ENCODE data around the gene AASDH. TPM values are rescaled to one million over a fixed set of nuclear protein-coding genes. Genes with fewer than 3 reads are reported as not detected.

Gene AASDH
- polyA plus RNA-seq, 2 of the 4 experiments (the other 2 are of a cell fraction) = 4.8 to 12.2 TPM

DNA sequence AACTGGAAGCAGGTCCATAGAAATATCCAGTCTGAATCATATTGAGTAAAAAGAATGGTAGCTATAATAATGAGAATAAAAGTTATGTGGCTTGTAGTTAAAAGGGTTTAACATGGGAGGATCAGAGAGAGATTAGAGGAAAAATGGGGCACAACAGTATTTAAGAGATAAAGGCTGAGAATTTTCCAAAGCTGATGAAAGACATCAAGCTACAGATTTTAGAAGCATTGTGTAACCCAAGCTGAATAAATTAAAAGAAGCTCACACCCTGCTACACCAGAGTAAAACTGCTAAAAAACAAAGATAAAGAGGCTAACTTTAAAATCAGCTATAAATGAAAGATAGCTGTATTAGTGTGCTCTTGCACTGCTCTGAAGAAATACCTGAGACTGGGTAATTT is 94.2 kb downstream of the AASDH start:
- FAIRE-seq (no peak), DNase-seq (ENCODE audit: low read depth in 1 of 2, low spot score in 1 of 2) (no peak), ATAC-seq (no peak)
- ChIA-PET POLR2A (no interaction called here), CTCF (no interaction called here)
- TF ChIP-seq RAD21 (conservative IDR thresholded peaks at IDR 0.05 in 1 of 2, IDR thresholded peaks at IDR 0.05 in 1 of 2) (no peak), GATA3 (IDR thresholded peaks at IDR 0.05; ENCODE audit: borderline replicate concordance) (no peak), ZC3H11A (IDR thresholded peaks at IDR 0.05) (no peak), BHLHE40 (IDR thresholded peaks at IDR 0.05; ENCODE audit: low read depth, low read length) (no peak), CBX8 (IDR thresholded peaks at IDR 0.05) (no peak), RARB (CRISPR knock-in tag; IDR thresholded peaks at IDR 0.05) (no peak), EHF (CRISPR knock-in tag; IDR thresholded peaks at IDR 0.05) (no peak), POLR2AphosphoS2 (conservative IDR thresholded peaks at IDR 0.05; ENCODE audit: low read length) (no peak), NR3C1 (IDR thresholded peaks at IDR 0.05) (no peak), ZNF302 (CRISPR knock-in tag; IDR thresholded peaks at IDR 0.05) (no peak), KDM1A (IDR thresholded peaks at IDR 0.05; ENCODE audit: low read depth) (no peak), NFE2L2 (conservative IDR thresholded peaks at IDR 0.05; ENCODE audit: low read length) (no peak), ZFP36 (IDR thresholded peaks at IDR 0.05; ENCODE audit: borderline replicate concordance, partially characterized antibody) (no peak), NPAS2 (CRISPR knock-in tag; IDR thresholded peaks at IDR 0.05; ENCODE audit: borderline replicate concordance) (no peak)
- TF ChIP-seq, protein P1, sequence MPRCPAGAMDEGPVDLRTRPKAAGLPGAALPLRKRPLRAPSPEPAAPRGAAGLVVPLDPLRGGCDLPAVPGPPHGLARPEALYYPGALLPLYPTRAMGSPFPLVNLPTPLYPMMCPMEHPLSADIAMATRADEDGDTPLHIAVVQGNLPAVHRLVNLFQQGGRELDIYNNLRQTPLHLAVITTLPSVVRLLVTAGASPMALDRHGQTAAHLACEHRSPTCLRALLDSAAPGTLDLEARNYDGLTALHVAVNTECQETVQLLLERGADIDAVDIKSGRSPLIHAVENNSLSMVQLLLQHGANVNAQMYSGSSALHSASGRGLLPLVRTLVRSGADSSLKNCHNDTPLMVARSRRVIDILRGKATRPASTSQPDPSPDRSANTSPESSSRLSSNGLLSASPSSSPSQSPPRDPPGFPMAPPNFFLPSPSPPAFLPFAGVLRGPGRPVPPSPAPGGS (IDR thresholded peaks at IDR 0.05) = no peak
- TF ChIP-seq, protein P2, sequence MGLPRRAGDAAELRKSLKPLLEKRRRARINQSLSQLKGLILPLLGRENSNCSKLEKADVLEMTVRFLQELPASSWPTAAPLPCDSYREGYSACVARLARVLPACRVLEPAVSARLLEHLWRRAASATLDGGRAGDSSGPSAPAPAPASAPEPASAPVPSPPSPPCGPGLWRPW (IDR thresholded peaks at IDR 0.05) = no peak
- TF ChIP-seq, protein P3, sequence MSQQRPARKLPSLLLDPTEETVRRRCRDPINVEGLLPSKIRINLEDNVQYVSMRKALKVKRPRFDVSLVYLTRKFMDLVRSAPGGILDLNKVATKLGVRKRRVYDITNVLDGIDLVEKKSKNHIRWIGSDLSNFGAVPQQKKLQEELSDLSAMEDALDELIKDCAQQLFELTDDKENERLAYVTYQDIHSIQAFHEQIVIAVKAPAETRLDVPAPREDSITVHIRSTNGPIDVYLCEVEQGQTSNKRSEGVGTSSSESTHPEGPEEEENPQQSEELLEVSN (IDR thresholded peaks at IDR 0.05; ENCODE audit: borderline replicate concordance, low read depth) = no peak
- no peaks in the 10 kb centered on the region for H3K9me3 ChIP-seq
- H3K4me2 ChIP-seq = no peak overlapping the region
- peaks cover 5% of the 10 kb centered on the region; the same call in 1 of the 3 replicates for H3K4me1 ChIP-seq
- no peak overlapping the region for H3K27ac ChIP-seq
- H3K4me3 ChIP-seq = no peak overlapping the region

DNA sequence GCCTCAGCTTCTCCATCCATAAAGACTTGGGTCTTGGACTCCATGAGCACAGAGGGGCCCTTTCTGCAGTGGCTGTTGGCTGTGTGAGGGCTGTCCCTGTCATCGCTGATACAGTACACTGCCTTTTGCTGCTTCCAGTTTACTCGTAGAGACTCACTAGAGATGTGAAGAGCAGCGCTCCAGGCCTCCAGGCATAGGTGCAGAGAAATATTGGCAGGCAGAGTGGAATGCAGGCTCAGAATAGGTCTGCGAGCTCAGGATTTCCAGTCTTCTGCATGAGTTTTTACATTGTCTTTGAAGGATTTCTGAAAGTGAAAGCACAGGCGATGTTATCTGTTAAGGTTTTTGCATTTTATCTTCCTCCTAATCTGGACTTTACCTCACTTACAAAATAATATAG is 97.4 kb downstream of the AASDH start:
- ChIA-PET POLR2A (no interaction called here), CTCF (no interaction called here)
- FAIRE-seq (no peak), DNase-seq (ENCODE audit: low read depth in 1 of 2, low spot score in 1 of 2) (no peak), ATAC-seq (no peak)
- H3K4me1 ChIP-seq = peaks cover 5% of the 10 kb centered on the region; the same call in 1 of the 3 replicates
- H3K4me2 ChIP-seq = no peak overlapping the region
- no peak overlapping the region for H3K27ac ChIP-seq
- H3K9me3 ChIP-seq = no peaks in the 10 kb centered on the region
- H3K4me3 ChIP-seq = no peak overlapping the region
- WGBS (ENCODE audit: missing lambda C conversion rate) = 89% methylated on average over 5 of the region's 5 CpGs
- TF ChIP-seq, protein P4, sequence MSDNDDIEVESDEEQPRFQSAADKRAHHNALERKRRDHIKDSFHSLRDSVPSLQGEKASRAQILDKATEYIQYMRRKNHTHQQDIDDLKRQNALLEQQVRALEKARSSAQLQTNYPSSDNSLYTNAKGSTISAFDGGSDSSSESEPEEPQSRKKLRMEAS (IDR thresholded peaks at IDR 0.05) = no peak
- TF ChIP-seq HDAC2 (IDR thresholded peaks at IDR 0.05) (no peak), RARB (CRISPR knock-in tag; IDR thresholded peaks at IDR 0.05) (no peak), JUNB (IDR thresholded peaks at IDR 0.05) (no peak), EHF (CRISPR knock-in tag; IDR thresholded peaks at IDR 0.05) (no peak), RAD21 (conservative IDR thresholded peaks at IDR 0.05 in 1 of 2, IDR thresholded peaks at IDR 0.05 in 1 of 2) (no peak), ESRRA (IDR thresholded peaks at IDR 0.05; ENCODE audit: borderline replicate concordance, low read length) (no peak), MAZ (IDR thresholded peaks at IDR 0.05; ENCODE audit: borderline replicate concordance, low read depth, low read length) (no peak), CEBPB (IDR thresholded peaks at IDR 0.05) (no peak), ZC3H11A (IDR thresholded peaks at IDR 0.05) (no peak), POLR2A (IDR thresholded peaks at IDR 0.05; ENCODE audit: low read length) (no peak), CHD4 (IDR thresholded peaks at IDR 0.05; ENCODE audit: borderline replicate concordance) (no peak), TP53 (CRISPR knock-in tag; IDR thresholded peaks at IDR 0.05) (no peak), NR3C1 (IDR thresholded peaks at IDR 0.05) (no peak), ZSCAN20 (CRISPR knock-in tag; IDR thresholded peaks at IDR 0.05) (no peak), KDM5A (IDR thresholded peaks at IDR 0.05) (no peak)
- TF ChIP-seq, protein P5, sequence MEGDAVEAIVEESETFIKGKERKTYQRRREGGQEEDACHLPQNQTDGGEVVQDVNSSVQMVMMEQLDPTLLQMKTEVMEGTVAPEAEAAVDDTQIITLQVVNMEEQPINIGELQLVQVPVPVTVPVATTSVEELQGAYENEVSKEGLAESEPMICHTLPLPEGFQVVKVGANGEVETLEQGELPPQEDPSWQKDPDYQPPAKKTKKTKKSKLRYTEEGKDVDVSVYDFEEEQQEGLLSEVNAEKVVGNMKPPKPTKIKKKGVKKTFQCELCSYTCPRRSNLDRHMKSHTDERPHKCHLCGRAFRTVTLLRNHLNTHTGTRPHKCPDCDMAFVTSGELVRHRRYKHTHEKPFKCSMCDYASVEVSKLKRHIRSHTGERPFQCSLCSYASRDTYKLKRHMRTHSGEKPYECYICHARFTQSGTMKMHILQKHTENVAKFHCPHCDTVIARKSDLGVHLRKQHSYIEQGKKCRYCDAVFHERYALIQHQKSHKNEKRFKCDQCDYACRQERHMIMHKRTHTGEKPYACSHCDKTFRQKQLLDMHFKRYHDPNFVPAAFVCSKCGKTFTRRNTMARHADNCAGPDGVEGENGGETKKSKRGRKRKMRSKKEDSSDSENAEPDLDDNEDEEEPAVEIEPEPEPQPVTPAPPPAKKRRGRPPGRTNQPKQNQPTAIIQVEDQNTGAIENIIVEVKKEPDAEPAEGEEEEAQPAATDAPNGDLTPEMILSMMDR (IDR thresholded peaks at IDR 0.05) = no peak
- TF ChIP-seq, protein P6, sequence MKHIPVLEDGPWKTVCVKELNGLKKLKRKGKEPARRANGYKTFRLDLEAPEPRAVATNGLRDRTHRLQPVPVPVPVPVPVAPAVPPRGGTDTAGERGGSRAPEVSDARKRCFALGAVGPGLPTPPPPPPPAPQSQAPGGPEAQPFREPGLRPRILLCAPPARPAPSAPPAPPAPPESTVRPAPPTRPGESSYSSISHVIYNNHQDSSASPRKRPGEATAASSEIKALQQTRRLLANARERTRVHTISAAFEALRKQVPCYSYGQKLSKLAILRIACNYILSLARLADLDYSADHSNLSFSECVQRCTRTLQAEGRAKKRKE (CRISPR knock-in tag; IDR thresholded peaks at IDR 0.05; ENCODE audit: low read depth) = no peak
- TF ChIP-seq, protein P7, sequence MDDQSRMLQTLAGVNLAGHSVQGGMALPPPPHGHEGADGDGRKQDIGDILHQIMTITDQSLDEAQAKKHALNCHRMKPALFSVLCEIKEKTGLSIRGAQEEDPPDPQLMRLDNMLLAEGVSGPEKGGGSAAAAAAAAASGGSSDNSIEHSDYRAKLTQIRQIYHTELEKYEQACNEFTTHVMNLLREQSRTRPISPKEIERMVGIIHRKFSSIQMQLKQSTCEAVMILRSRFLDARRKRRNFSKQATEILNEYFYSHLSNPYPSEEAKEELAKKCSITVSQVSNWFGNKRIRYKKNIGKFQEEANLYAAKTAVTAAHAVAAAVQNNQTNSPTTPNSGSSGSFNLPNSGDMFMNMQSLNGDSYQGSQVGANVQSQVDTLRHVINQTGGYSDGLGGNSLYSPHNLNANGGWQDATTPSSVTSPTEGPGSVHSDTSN (IDR thresholded peaks at IDR 0.05) = no peak
- TF ChIP-seq, protein P1 (IDR thresholded peaks at IDR 0.05) = no peak
